ENCODE data around the gene ZNF579. TPM values are rescaled to one million over a fixed set of nuclear protein-coding genes. Genes with fewer than 3 reads are reported as not detected.
A peak's percentile ranks its signal among the peaks of the same experiment; 100 is the strongest.

ZNF579 gene
- total and polyA plus RNA-seq, 9 of the 15 experiments (the other 6 are each of a cell fraction or from before 2014, with no cell fraction given): 0.06 to 15.9 (median 1.6) TPM

- Histone ChIP-seq H3K27ac (ENCODE audit: extremely low read depth, low read depth, low read length) (no peak overlapping the region), H3K27me3 (ENCODE audit: control insufficient read depth in 2 of 2, insufficient read depth in 2 of 2, low read length in 2 of 2) (no peaks in the 10 kb centered on the region), H3K4me1 (replicated peaks in 1 of 2; ENCODE audit: control insufficient read depth in 2 of 2, insufficient read depth in 2 of 2, low read length in 2 of 2) (peaks cover 0 to 5% of the 10 kb centered on the region in 2 experiments; a peak in 2 of 5 replicates), H3K4me3 (no peak overlapping the region), H3K9ac (ENCODE audit: insufficient read depth in 1 of 2, low read depth in 2 of 2, low read length in 2 of 2) (no peak overlapping the region), H3K4me2 (ENCODE audit: insufficient read depth, low read length) (no peak overlapping the region), H4K20me1 (replicated peaks; ENCODE audit: control insufficient read depth, insufficient read depth, low read length) (no peaks in the 10 kb centered on the region), H3K36me3 (ENCODE audit: control insufficient read depth, insufficient read depth, low read length) (peaks cover 27% of the 10 kb centered on the region; the same call in 2 of the 3 replicates), H2AFZ (ENCODE audit: low read depth, low read length) (no peak overlapping the region), H3K79me2 (ENCODE audit: control insufficient read depth, insufficient read depth, low read length) (peaks cover 6% of the 10 kb centered on the region; the same call in 1 of the 3 replicates), H3K9me3 (replicated peaks; ENCODE audit: control insufficient read depth, insufficient read depth, low read depth, low read length) (no peaks in the 10 kb centered on the region), H3K9me1 (ENCODE audit: control insufficient read depth, insufficient read depth, low read length) (no peaks in the 10 kb centered on the region)
- in situ Hi-C loops (cut with MboI): no loop called here
- no peak for DNase-seq (ENCODE audit: extremely low read depth in 1 of 4, low spot score in 3 of 4)
- intact Hi-C loops (cut with micrococcal nuclease): no loop called here
- ChIA-PET CTCF (ENCODE audit: low intra/inter-chr PET ratio) (no interaction called here), POLR2A (interaction anchor here (1.7 kb wide), 1 partner anchor 10 kb away, joined by 6 read pairs; no protein-coding TSS in a partner anchor)
- 95% methylated on average over 19 of the region's 98 CpGs for WGBS (ENCODE audit: insufficient coverage, low coverage, missing lambda C conversion rate)
- TF ChIP-seq PHF21A (IDR thresholded peaks at IDR 0.05; ENCODE audit: borderline replicate concordance, low read depth): no peak
- TF ChIP-seq ZBTB33 (CRISPR knock-in tag; IDR thresholded peaks at IDR 0.05): peak; percentile 27; the same call in 1 of the 2 replicates
- no peak for TF ChIP-seq NCOR1 (IDR thresholded peaks at IDR 0.05)
- TF ChIP-seq MLLT1 (IDR thresholded peaks at IDR 0.05): no peak
- no peak for TF ChIP-seq FOXO4 (CRISPR knock-in tag; IDR thresholded peaks at IDR 0.05)
- TF ChIP-seq KAT7 (CRISPR knock-in tag; IDR thresholded peaks at IDR 0.05; ENCODE audit: borderline replicate concordance): no peak
- no peak for TF ChIP-seq ZBTB9 (CRISPR knock-in tag; IDR thresholded peaks at IDR 0.05)
- no peak for TF ChIP-seq ZNF395 (CRISPR knock-in tag; IDR thresholded peaks at IDR 0.05)
- TF ChIP-seq BRF1 (IDR thresholded peaks at IDR 0.05; ENCODE audit: borderline replicate concordance, extremely low read depth, insufficient read length): no peak
- ATAC-seq: no peak
- FAIRE-seq: no peak
- BruUV-seq (replicated peaks): no TSS peak
Observed at GRCh38 chr19:55614711-55615542, 34.3 kb upstream of the ZNF579 start.

Data from K562 (cell line).